HepG2 (cell line): ENCODE measurements around the gene NAT14. TPM values are rescaled to one million over a fixed set of nuclear protein-coding genes. Genes with fewer than 3 reads are reported as not detected.

Experiments
- ATAC-seq: fragments of 200-7000 bp; cut with Tn5 transposase; 3 replicates; pipeline ENCODE4 v1.9.1; 2020; ENCODE audit warnings: mild to moderate bottlenecking, moderate library complexity
- BruUV-seq: library from RNA; stranded (reverse); fragments of 400-500 nt; replicated peaks from 2 replicates; lab custom pipeline; 2021; lab: Mats Ljungman, UMichigan
- CTCF ChIA-PET: fragments of 300-600 bp; formaldehyde crosslinking; extraction: SDS; loops from one replicate; lab custom pipeline; 2021; ENCODE audit warnings: low total read pairs, inconsistent platforms, low intra/inter-chr PET ratio; lab: Yijun Ruan, JAX
- POLR2A ChIA-PET: fragments of 350-600 bp; sonication (Branson Sonifier 250); formaldehyde crosslinking; loops from one replicate; lab custom pipeline; 2020; ENCODE audit warnings: antibody characterized with exemption, inconsistent platforms; lab: Yijun Ruan, JAX
- DNase-seq: peaks from one replicate; pipeline ENCODE4 v3.0.0-alpha.2; 2015; ENCODE audit warnings: low spot score
- FAIRE-seq: peaks from 3 replicates; lab custom pipeline; 2011; peaks lifted over from hg19 to GRCh38; lab: Jason Lieb, UNC
- H2AFZ ChIP-seq: one replicate; pipeline ENCODE4 v1.6.1; 2011; ENCODE audit warnings: low read length, inconsistent platforms
- H3K27ac ChIP-seq: fragments of 300-600 bp; 3 replicates; pipeline ENCODE4 v1.8.0; 2011; ENCODE audit warnings: mixed run types, mild to moderate bottlenecking, mixed read lengths, low read length, inconsistent platforms; ENCODE audit not compliant: insufficient read depth; ENCODE audit errors: extremely low read length
- H3K27me3 ChIP-seq, 2 experiments: fragments of 200-600 bp in 1 of 2; 2 replicates in 1 of 2; 3 replicates in 1 of 2; pipeline versions ENCODE4 v1.6.0 to v1.8.0; 2011; ENCODE audit warnings: low read length in 2 of 2, mild to moderate bottlenecking in 2 of 2, moderate library complexity in 2 of 2, inconsistent platforms in 1 of 2; ENCODE audit not compliant: insufficient read depth in 2 of 2, control insufficient read depth in 1 of 2
- H3K36me3 ChIP-seq, 2 experiments: fragments of 200-600 bp in 1 of 2; replicated peaks in 1 of 2; 2 replicates in 1 of 2; 3 replicates in 1 of 2; pipeline versions ENCODE4 v1.5.1 to v1.8.0; 2011; ENCODE audit warnings: low read length in 2 of 2, inconsistent platforms in 1 of 2; ENCODE audit not compliant: insufficient read depth in 2 of 2, control insufficient read depth in 1 of 2
- H3K4me1 ChIP-seq: 2 replicates; pipeline ENCODE4 v1.5.1; 2012; ENCODE audit warnings: low read length, inconsistent platforms; ENCODE audit not compliant: insufficient read depth
- H3K4me2 ChIP-seq: 2 replicates; pipeline ENCODE4 v1.6.0; 2011; ENCODE audit warnings: low read depth, low read length, inconsistent platforms
- H3K4me3 ChIP-seq, 3 experiments: fragments of 200-600 bp in 1 of 3; sonication (generic), shearing (Covaris generic) in 1 of 3; replicated peaks in 1 of 3; 2 replicates each; pipeline ENCODE4 v1.5.1; 2011 to 2016; ENCODE audit warnings: low read length in 3 of 3, inconsistent platforms in 2 of 3, low read depth in 2 of 3, mild to moderate bottlenecking in 2 of 3, control low read depth in 1 of 3, mixed read lengths in 1 of 3; ENCODE audit not compliant: insufficient read depth in 1 of 3
- H3K79me2 ChIP-seq: one replicate; pipeline ENCODE4 v1.6.1; 2011; ENCODE audit warnings: low read length, inconsistent platforms; ENCODE audit not compliant: insufficient read depth
- H3K9ac ChIP-seq: 2 replicates; pipeline ENCODE4 v1.6.0; 2011; ENCODE audit warnings: mild to moderate bottlenecking, low read depth, low read length, inconsistent platforms; ENCODE audit not compliant: insufficient read depth
- H3K9me3 ChIP-seq: 2 replicates; pipeline ENCODE4 v1.5.1; 2012; ENCODE audit warnings: mild to moderate bottlenecking, low read length
- H4K20me1 ChIP-seq: 2 replicates; pipeline ENCODE4 v1.6.0; 2011; ENCODE audit warnings: inconsistent platforms, mild to moderate bottlenecking, low read length, moderate library complexity; ENCODE audit not compliant: insufficient read depth
- FOXK2 ChIP-seq: fragments of 450-650 bp; IDR thresholded peaks from 2 replicates; pipeline ENCODE4 v1.6.1; 2016
- MAFG ChIP-seq: sonication (generic); formaldehyde crosslinking; IDR thresholded peaks from 2 replicates; pipeline ENCODE4 v1.5.1; 2020; ENCODE audit warnings: mild to moderate bottlenecking, missing genetic modification reagents
- NFYB ChIP-seq: sonication (generic); formaldehyde crosslinking; IDR thresholded peaks from 2 replicates; pipeline ENCODE4 v1.4.0; 2020; ENCODE audit warnings: missing genetic modification reagents
- PTBP1 ChIP-seq: fragments of 200-400 bp; formaldehyde crosslinking; IDR thresholded peaks from 2 replicates; pipeline ENCODE4 v1.6.1; 2018; ENCODE audit warnings: low read length, low read depth; ENCODE audit not compliant: poor library complexity, severe bottlenecking
- SIN3A ChIP-seq: IDR thresholded peaks from 2 replicates; pipeline ENCODE4 v1.6.1; 2011; ENCODE audit warnings: low read depth, mild to moderate bottlenecking, control low read depth, low read length, borderline replicate concordance
- SP140L ChIP-seq: sonication (generic); formaldehyde crosslinking; IDR thresholded peaks from 2 replicates; pipeline ENCODE4 v1.4.0; 2020; ENCODE audit warnings: missing genetic modification reagents, borderline replicate concordance
- STAT5B ChIP-seq: sonication (generic); formaldehyde crosslinking; IDR thresholded peaks from 2 replicates; pipeline ENCODE4 v1.4.0; 2020; ENCODE audit warnings: missing genetic modification reagents
- SYNCRIP ChIP-seq: fragments of 200-400 bp; formaldehyde crosslinking; IDR thresholded peaks from 2 replicates; pipeline ENCODE4 v1.6.1; 2018; ENCODE audit warnings: mild to moderate bottlenecking, low read depth, low read length; ENCODE audit not compliant: insufficient read depth
- TBL1XR1 ChIP-seq: fragments of 150-350 bp; IDR thresholded peaks from 2 replicates; pipeline ENCODE4 v1.6.1; 2014; ENCODE audit warnings: borderline replicate concordance, low read length; ENCODE audit not compliant: partially characterized antibody
- ZNF24 ChIP-seq: fragments of 450-650 bp; IDR thresholded peaks from 2 replicates; pipeline ENCODE4 v1.6.1; 2017; ENCODE audit warnings: antibody characterized with exemption, mild to moderate bottlenecking
- ZNF549 ChIP-seq: sonication (generic); formaldehyde crosslinking; IDR thresholded peaks from 2 replicates; pipeline ENCODE4 v1.5.0; 2020; ENCODE audit warnings: missing genetic modification reagents
- WGBS: methylation state at CpG from one replicate; pipeline ENCODE4 v1.1.6; 2017; ENCODE audit warnings: low lambda C conversion rate; 5-methylcytosine and 5-hydroxymethylcytosine counted together
- in situ Hi-C: cut with HindIII; loops from 2 replicates; pipeline ENCODE4 v1.10.0; 2017; ENCODE audit warnings: low pct_unique_long_range_greater_than_20kb; ENCODE audit not compliant: extremely low pct_ligation_motif_present
- intact Hi-C: fragments of 100-400 bp; cut with micrococcal nuclease; formaldehyde crosslinking; loops from one replicate; pipeline ENCODE4 v1.10.0; 2022; ENCODE audit not compliant: unreplicated experiment
- polyA plus RNA-seq, 8 experiments: library from polyadenylated mRNA; depleted of rRNA in 3 of 8; stranded (reverse) in 7 of 8; unstranded in 1 of 8; fragments of >200 nt; fragmentation: Illumina TruSeq in 4 of 8; extraction: Trizol in 4 of 8; gene quantifications; 2 replicates each; pipeline versions ENCODE4 v1.2.1 to v1.2.3, GENCODE V29; 2011 to 2016; ENCODE audit warnings: low read depth in 4 of 8, missing spikeins in 1 of 8, mixed read lengths in 1 of 8; ENCODE audit not compliant: insufficient read depth in 1 of 8
- total RNA-seq, 5 experiments: library from RNA; depleted of rRNA; stranded (reverse); fragments of >200 nt; fragmentation: Illumina TruSeq; extraction: Trizol; gene quantifications; 2 replicates each; pipeline ENCODE4 v1.2.3, GENCODE V29; 2016; ENCODE audit warnings: low read depth in 1 of 5
- TF ChIP-seq, protein P1 (sequence below): sonication (generic); formaldehyde crosslinking; IDR thresholded peaks from 2 replicates; pipeline ENCODE4 v1.8.1; 2022; ENCODE audit warnings: low read depth, mild to moderate bottlenecking, missing genetic modification reagents
- TF ChIP-seq, protein P2 (sequence below): sonication (generic); formaldehyde crosslinking; IDR thresholded peaks from 2 replicates; pipeline ENCODE4 v1.4.0; 2020; ENCODE audit warnings: missing genetic modification reagents, borderline replicate concordance
- TF ChIP-seq, protein P3 (sequence below): conservative IDR thresholded peaks from 2 replicates; pipeline ENCODE4 v1.6.1; 2018; ENCODE audit warnings: missing genetic modification reagents

NAT14 gene
- total and polyA plus RNA-seq, 2 of the 13 experiments (the other 11 are each of a cell fraction or from before 2014, with no cell fraction given), result 20.7 to 22.3 TPM

DNA sequence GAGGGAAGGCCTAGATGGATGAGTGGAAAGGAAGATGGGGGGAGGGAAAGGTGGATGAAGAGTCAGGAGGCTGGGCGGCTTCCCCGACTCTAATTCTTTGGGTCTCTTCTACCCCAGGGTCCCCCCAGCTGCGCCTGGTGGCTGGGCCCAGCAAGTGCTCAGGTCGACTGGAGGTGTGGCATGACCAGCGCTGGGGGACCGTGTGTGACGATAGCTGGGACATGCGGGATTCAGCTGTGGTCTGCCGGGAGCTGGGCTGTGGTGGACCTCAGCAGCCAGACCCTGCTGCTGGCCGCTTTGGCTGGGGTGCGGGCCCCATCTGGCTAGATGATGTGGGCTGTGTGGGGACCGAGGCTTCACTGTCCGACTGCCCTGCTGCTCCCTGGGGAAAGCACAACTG is 12.8 kb downstream of the NAT14 start:
- no peaks in the 10 kb centered on the region for H3K36me3 ChIP-seq
- in situ Hi-C loops (no loop called here), intact Hi-C loops (no loop called here)
- H2AFZ ChIP-seq, result no peak overlapping the region
- no peak overlapping the region for H3K4me3 ChIP-seq
- no peaks in the 10 kb centered on the region for H3K79me2 ChIP-seq
- no peak overlapping the region for H3K27ac ChIP-seq
- TF ChIP-seq, protein P1, sequence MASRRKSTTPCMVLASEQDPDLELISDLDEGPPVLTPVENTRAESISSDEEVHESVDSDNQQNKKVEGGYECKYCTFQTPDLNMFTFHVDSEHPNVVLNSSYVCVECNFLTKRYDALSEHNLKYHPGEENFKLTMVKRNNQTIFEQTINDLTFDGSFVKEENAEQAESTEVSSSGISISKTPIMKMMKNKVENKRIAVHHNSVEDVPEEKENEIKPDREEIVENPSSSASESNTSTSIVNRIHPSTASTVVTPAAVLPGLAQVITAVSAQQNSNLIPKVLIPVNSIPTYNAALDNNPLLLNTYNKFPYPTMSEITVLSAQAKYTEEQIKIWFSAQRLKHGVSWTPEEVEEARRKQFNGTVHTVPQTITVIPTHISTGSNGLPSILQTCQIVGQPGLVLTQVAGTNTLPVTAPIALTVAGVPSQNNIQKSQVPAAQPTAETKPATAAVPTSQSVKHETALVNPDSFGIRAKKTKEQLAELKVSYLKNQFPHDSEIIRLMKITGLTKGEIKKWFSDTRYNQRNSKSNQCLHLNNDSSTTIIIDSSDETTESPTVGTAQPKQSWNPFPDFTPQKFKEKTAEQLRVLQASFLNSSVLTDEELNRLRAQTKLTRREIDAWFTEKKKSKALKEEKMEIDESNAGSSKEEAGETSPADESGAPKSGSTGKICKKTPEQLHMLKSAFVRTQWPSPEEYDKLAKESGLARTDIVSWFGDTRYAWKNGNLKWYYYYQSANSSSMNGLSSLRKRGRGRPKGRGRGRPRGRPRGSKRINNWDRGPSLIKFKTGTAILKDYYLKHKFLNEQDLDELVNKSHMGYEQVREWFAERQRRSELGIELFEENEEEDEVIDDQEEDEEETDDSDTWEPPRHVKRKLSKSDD (CRISPR knock-in tag), result no peak
- TF ChIP-seq PTBP1 (no peak), SIN3A (no peak), SYNCRIP (no peak), ZNF549 (CRISPR knock-in tag) (no peak), FOXK2 (no peak), NFYB (no peak), MAFG (CRISPR knock-in tag) (no peak), SP140L (CRISPR knock-in tag) (no peak), STAT5B (CRISPR knock-in tag) (no peak), TBL1XR1 (no peak), ZNF24 (no peak)
- TF ChIP-seq, protein P2, sequence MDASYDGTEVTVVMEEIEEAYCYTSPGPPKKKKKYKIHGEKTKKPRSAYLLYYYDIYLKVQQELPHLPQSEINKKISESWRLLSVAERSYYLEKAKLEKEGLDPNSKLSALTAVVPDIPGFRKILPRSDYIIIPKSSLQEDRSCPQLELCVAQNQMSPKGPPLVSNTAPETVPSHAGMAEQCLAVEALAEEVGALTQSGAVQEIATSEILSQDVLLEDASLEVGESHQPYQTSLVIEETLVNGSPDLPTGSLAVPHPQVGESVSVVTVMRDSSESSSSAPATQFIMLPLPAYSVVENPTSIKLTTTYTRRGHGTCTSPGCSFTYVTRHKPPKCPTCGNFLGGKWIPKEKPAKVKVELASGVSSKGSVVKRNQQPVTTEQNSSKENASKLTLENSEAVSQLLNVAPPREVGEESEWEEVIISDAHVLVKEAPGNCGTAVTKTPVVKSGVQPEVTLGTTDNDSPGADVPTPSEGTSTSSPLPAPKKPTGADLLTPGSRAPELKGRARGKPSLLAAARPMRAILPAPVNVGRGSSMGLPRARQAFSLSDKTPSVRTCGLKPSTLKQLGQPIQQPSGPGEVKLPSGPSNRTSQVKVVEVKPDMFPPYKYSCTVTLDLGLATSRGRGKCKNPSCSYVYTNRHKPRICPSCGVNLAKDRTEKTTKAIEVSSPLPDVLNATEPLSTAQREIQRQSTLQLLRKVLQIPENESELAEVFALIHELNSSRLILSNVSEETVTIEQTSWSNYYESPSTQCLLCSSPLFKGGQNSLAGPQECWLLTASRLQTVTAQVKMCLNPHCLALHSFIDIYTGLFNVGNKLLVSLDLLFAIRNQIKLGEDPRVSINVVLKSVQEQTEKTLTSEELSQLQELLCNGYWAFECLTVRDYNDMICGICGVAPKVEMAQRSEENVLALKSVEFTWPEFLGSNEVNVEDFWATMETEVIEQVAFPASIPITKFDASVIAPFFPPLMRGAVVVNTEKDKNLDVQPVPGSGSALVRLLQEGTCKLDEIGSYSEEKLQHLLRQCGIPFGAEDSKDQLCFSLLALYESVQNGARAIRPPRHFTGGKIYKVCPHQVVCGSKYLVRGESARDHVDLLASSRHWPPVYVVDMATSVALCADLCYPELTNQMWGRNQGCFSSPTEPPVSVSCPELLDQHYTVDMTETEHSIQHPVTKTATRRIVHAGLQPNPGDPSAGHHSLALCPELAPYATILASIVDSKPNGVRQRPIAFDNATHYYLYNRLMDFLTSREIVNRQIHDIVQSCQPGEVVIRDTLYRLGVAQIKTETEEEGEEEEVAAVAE, result no peak
- TF ChIP-seq, protein P3, sequence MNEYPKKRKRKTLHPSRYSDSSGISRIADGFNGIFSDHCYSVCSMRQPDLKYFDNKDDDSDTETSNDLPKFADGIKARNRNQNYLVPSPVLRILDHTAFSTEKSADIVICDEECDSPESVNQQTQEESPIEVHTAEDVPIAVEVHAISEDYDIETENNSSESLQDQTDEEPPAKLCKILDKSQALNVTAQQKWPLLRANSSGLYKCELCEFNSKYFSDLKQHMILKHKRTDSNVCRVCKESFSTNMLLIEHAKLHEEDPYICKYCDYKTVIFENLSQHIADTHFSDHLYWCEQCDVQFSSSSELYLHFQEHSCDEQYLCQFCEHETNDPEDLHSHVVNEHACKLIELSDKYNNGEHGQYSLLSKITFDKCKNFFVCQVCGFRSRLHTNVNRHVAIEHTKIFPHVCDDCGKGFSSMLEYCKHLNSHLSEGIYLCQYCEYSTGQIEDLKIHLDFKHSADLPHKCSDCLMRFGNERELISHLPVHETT, result no peak
- no peak for ATAC-seq
- no peaks in the 10 kb centered on the region for H3K9me3 ChIP-seq
- ChIA-PET CTCF (no interaction called here), POLR2A (no interaction called here)
- peaks cover 11 to 78% of the 10 kb centered on the region in 2 experiments for H3K27me3 ChIP-seq
- no peak for FAIRE-seq
- H3K4me1 ChIP-seq, result no peaks in the 10 kb centered on the region
- no peak overlapping the region for H3K4me2 ChIP-seq
- H3K9ac ChIP-seq, result no peak overlapping the region
- WGBS, result 25% methylated on average over 7 of the region's 13 CpGs
- DNase-seq, result no peak
- no TSS peak for BruUV-seq
- no peaks in the 10 kb centered on the region for H4K20me1 ChIP-seq
